ENCODE data around the gene CYP2R1. TPM values are rescaled to one million over a fixed set of nuclear protein-coding genes. Genes with fewer than 3 reads are reported as not detected.
"Not testable (repeated sequence)": the region's sequence is repeated elsewhere in the genome, so short reads cannot be mapped to it uniquely, and the experiment has no call there.

The CYP2R1 gene
- total RNA-seq, 4 donors from 2014 or later: 11.7 to 16.5 (median 16.1) TPM

DNA sequence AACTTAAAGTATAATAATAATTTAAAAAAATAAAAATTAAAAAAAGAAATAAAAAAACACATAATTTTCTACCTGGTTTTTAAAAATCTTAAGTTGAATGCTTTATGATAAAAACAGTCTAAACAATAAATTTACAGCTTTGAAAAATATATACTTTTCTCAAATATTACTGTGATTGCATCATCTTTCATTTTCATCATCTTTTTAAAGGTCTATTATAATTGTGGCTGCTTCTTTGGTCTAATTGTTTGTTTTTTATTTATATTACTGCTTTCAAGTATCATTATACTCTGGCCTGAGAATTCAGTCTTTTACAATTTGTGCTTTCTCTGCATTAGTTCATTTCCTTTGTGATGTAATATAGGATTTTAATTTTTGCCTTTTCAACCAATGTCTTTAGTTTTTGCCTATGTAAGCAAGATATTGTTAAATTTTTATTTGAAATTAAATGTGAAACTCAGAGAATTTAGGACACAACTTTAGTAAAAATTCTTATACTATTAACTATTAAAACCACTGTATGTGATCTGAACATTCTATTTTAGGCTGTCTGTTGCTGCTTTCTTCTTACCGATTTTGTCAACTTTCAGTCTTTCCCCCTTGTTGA is 7.3 kb downstream of the CYP2R1 start:
- no peak for DNase-seq (ENCODE audit: low spot score in 2 of 2)
- Histone ChIP-seq H3K27ac (no peak overlapping the region), H3K4me3 (no peak overlapping the region), H3K27me3 (no peaks in the 10 kb centered on the region), H3K9me3 (no peaks in the 10 kb centered on the region), H3K4me1 (peaks cover 0 to 12% (median 0%) of the 10 kb centered on the region in 4 donors), H3K36me3 (peaks cover 0 to 4% (median 0%) of the 10 kb centered on the region in 3 donors)
- TF ChIP-seq POLR2A (IDR thresholded peaks at IDR 0.05) (no peak), EP300 (IDR thresholded peaks at IDR 0.05) (no peak)
- TF ChIP-seq, protein P1, sequence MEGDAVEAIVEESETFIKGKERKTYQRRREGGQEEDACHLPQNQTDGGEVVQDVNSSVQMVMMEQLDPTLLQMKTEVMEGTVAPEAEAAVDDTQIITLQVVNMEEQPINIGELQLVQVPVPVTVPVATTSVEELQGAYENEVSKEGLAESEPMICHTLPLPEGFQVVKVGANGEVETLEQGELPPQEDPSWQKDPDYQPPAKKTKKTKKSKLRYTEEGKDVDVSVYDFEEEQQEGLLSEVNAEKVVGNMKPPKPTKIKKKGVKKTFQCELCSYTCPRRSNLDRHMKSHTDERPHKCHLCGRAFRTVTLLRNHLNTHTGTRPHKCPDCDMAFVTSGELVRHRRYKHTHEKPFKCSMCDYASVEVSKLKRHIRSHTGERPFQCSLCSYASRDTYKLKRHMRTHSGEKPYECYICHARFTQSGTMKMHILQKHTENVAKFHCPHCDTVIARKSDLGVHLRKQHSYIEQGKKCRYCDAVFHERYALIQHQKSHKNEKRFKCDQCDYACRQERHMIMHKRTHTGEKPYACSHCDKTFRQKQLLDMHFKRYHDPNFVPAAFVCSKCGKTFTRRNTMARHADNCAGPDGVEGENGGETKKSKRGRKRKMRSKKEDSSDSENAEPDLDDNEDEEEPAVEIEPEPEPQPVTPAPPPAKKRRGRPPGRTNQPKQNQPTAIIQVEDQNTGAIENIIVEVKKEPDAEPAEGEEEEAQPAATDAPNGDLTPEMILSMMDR (IDR thresholded peaks at IDR 0.05): no peak
- 88% methylated on average over 1 of the region's 1 CpG for WGBS, 2 donors

DNA sequence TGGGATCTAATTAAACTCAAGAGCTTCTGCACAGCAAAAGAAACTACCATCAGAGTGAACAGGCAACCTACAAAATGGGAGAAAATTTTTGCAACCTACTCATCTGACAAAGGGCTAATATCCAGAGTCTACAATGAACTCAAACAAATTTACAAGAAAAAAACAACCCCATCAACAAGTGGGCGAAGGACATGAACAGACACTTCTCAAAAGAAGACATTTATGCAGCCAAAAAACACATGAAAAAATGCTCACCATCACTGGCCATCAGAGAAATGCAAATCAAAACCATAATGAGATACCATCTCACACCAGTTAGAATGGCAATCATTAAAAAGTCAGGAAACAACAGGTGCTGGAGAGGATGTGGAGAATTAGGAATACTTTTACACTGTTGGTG is 8.3 kb downstream of the CYP2R1 start:
- H3K27me3 ChIP-seq; H3K9me3 ChIP-seq; H3K4me3 ChIP-seq; H3K27ac ChIP-seq; H3K36me3 ChIP-seq; DNase-seq (ENCODE audit: low spot score in 2 of 2); H3K4me1 ChIP-seq: not testable (repeated sequence)
- 83 to 100% methylated on average over 1 of the region's 1 CpG for WGBS, 2 donors

- no peak overlapping the region for H3K4me3 ChIP-seq
- WGBS, 2 donors: 90 to 92% methylated on average over 1 of the region's 1 CpG
- peaks cover 0 to 4% (median 0%) of the 10 kb centered on the region in 4 donors for H3K4me1 ChIP-seq
- TF ChIP-seq, protein P1 (IDR thresholded peaks at IDR 0.05): no peak
- TF ChIP-seq EP300 (IDR thresholded peaks at IDR 0.05) (no peak), POLR2A (IDR thresholded peaks at IDR 0.05) (no peak)
- H3K36me3 ChIP-seq: peaks cover 0 to 17% (median 0%) of the 10 kb centered on the region in 3 donors
- no peaks in the 10 kb centered on the region for H3K9me3 ChIP-seq
- H3K27ac ChIP-seq: no peak overlapping the region
- H3K27me3 ChIP-seq: no peaks in the 10 kb centered on the region
- DNase-seq (ENCODE audit: low spot score in 2 of 2): no peak
Measured at GRCh38 chr11:14882196-14882595, 9.8 kb downstream of the CYP2R1 start.

GRCh38 chr11:14881576-14882193 is 10.3 kb downstream of the CYP2R1 start:
- Histone ChIP-seq H3K4me3 (no peak overlapping the region), H3K9me3 (no peaks in the 10 kb centered on the region), H3K4me1 (peaks cover 0 to 4% (median 0%) of the 10 kb centered on the region in 4 donors), H3K36me3 (peaks cover 0 to 22% (median 0%) of the 10 kb centered on the region in 3 donors), H3K27me3 (no peaks in the 10 kb centered on the region), H3K27ac (no peak overlapping the region)
- DNase-seq (ENCODE audit: low spot score in 2 of 2): no peak
- TF ChIP-seq, protein P1 (IDR thresholded peaks at IDR 0.05): no peak
- TF ChIP-seq EP300 (IDR thresholded peaks at IDR 0.05) (no peak), POLR2A (IDR thresholded peaks at IDR 0.05) (no peak)
- WGBS, 2 donors: 91 to 96% methylated on average over 2 of the region's 2 CpGs

DNA sequence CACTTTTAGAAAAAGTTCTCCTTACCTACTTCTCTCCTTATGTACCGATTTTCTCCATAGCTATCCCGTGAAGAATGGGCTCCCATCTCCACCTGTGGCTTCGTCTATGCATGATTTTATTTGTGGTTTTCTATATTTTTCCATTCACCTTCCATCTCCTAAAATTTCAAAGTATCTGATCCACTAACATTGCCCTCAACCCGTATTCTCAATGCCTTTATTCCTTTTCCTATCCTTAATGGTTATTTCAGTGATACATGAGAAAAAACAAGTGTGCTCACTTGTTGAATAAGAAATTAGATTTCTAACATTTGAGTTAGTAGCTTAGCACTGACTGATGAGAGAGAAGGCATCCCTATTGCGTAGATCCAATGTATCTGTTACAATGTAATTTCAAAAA is 16.9 kb downstream of the CYP2R1 start:
- no peaks in the 10 kb centered on the region for H3K9me3 ChIP-seq
- no peak overlapping the region for H3K27ac ChIP-seq
- no peaks in the 10 kb centered on the region for H3K27me3 ChIP-seq
- WGBS, 2 donors: 96 to 99% methylated on average over 5 of the region's 5 CpGs
- TF ChIP-seq POLR2A (IDR thresholded peaks at IDR 0.05) (no peak), EP300 (IDR thresholded peaks at IDR 0.05) (no peak)
- TF ChIP-seq, protein P1 (IDR thresholded peaks at IDR 0.05): no peak
- H3K4me3 ChIP-seq: no peak overlapping the region
- no peaks in the 10 kb centered on the region for H3K4me1 ChIP-seq
- H3K36me3 ChIP-seq: peaks cover 0 to 25% (median 0%) of the 10 kb centered on the region in 3 donors
- DNase-seq (ENCODE audit: low spot score in 2 of 2): no peak

Data from tibial nerve (tissue), 4 donors.